GM19328 (cell line): Measurements from ENCODE around the gene ZNF229.
"Not testable (repeated sequence)": the region's sequence is repeated elsewhere in the genome, so short reads cannot be mapped to it uniquely, and the experiment has no call there.

Experiments
- ATAC-seq: cut with Tn5 transposase; IDR thresholded peaks from one replicate; pipeline ENCODE4 v1.9.1; 2021; ENCODE audit warnings: mild to moderate bottlenecking, moderate library complexity; ENCODE audit not compliant: unreplicated experiment

The ZNF229 gene

DNA sequence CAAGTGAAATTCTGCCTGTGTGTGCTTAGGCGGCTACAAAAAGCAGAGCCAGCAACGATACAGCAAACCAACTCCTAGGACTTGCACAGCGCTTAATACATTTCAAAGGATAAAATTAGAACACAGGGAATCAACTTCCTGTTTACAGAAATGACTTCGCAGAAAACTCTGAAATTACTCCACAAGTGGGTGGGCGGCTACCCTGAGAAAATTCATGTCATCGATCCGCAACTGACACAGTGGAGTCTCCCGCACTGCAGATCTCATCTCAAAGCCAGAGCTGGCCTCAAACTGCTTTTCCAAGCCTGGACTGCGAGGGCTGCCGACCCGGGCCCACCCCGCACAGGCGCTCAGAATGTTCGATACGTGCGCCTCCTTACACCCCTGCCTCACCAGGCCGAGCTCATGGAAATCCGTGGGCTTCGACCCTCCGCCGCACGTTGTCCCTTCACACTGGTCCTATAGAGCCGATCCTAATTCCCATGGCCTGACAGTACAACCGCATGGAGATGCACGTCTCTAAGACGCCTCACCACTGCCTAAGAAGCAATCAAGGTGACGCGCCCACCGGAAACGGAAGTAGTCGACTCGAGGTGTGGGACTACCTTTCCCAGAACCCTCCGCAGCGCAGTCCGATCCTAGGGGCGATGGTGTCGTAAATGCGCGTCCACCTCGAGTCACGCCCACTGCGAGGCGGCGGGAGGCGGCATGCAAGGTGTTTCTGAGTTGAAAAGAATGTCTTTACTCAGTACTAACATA, at the start of gene ZNF229:
Gene ZNF229, minus strand, starts transcription at position 557 of the 759 bp plus-strand sequence. CDS start 5,625 bp downstream, outside the sequence.
- ATAC-seq = no peak

DNA sequence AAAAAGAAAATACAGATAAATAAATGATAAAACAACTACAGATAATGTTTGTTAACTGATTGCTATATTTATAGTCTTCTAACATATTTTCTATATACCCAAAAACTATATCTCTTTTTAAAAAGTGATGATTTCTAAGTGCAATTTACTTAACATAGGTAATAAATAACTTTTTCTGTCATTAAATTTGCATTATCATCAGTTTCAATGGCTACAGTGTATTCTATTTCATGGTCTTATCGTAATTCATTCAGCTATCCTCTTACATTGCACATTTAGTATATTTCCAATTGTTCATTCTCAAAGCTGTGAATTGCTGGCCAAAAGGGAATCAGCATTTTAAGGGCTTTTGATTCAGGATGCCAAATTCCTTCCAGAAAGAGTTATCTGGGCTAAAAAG, 48.4 kb upstream of the ZNF229 start:
- ATAC-seq = no peak

DNA sequence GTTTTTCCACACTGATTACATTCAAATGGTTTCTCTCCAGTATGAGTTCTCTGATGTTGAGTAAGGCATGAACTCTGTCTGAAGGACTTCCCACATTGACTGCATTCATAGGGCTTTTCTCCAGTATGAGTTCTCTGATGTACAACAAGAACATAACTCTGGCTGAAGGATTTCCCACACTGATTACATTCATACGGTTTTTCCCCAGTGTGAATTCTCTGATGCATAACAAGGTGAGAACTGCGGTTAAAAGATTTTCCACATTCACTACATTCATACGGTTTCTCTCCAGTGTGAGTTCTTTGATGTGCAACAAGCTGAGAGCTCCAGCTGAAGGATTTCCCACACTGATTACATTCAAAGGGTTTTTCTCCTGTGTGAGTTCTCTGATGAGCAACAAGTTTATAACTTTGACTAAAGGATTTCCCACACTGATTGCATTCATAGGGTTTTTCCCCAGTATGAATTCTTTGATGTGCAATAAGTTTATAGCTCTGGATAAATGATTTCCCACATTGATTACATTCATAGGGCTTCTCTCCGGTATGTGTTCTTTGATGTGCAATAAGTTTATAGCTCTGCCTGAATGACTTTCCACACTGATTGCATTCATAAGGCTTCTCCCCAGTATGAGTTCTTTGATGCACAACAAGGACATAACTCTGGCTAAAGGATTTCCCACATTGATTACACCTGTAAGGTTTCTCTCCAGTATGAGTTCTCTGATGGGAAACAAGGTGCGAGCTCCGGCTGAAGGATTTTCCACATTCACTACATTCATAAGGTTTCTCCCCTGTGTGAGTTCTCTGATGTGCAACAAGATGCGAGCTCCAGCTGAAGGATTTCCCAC, 28.5 kb upstream of the ZNF229 start:
- ATAC-seq = no peak

DNA sequence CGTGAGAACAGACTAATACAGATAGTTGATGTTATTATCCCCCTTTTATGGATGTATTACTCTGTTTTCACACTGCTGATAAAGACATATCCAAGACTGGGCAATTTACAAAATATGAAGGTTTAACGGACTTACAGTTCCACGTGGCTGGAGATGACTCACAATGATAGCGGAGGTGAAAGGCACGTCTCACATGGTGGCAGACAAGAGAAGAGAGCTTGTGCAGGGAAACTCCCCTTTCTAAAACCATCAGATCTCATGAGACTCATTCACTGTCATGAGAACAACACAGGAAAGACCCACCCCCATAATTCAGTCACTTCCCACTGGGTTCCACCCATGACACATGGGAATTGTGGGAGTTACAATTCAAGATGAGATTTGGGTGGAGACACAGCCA, 20.5 kb upstream of the ZNF229 start:
- ATAC-seq = not testable (repeated sequence)

DNA sequence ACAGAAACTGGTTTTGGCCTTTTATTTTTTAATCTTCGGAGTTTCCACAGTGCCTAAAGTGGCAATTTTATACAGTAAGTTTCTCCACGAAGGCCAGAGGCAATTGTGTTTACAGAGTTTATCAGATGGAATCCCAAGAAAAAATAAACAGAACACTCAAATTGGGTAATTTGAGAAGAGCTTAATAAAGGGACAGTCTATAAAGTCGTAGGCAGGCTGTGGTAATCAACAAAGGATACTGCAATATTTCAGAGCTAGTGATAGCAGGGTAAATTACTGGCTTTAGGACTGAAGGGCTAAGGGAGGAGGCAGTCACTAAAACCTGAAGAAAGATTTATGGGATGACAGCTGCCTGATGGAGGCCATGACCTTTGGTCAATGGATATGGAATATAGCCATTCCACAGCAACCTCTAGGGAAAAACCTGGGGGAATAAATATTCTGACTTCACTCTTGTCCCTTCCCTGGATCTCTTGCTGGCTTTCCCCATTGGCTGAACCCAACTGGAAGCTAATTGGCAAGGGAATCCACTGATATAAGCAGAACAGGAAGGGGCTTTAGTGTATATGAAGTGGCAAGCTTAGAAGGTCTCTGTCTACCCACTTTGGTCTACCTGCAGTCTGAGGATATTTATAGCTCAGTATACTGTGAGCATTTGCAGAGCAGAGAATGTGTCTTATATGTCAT, 14.5 kb upstream of the ZNF229 start:
- ATAC-seq = not testable (repeated sequence)

DNA sequence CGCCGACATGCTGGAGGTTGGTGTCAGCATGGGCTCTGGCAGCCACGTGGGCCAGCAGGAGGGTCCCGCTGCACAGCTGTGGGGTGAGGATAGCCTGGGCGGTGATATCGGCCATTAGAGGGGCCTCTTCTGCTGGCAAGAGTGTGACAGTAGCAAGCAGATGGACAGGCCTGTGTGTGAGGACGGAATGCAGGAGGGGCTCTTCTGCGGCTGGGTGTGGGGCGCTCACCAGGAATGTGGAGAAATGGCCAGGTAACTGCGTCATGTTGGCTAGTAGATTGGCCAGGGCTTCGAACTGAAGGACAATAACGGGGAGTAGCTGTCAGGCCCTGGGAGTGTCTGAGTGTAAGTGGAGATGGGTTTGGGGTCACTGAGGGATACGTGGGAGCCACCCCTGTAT, 7.7 kb upstream of the ZNF229 start:
- ATAC-seq = not testable (repeated sequence)

DNA sequence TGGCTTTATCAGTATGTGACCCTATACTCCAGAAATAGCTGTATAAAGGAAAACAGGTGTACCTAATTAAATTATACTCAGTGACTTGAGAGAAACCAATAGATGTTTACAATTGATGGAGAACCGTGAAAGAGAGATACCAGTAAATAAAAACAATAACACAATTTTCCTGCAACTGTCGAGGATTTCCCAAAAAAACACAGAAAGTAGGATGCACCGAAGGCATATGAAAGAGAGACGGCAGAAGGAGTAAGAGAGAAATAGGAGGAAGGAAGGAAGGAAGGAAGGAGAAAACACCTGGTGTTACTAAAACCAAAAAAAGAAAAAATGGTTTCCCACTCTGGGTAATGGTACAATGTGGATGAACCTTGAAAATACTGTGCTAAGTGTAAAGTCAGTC, 6.8 kb upstream of the ZNF229 start:
- ATAC-seq = no peak

DNA sequence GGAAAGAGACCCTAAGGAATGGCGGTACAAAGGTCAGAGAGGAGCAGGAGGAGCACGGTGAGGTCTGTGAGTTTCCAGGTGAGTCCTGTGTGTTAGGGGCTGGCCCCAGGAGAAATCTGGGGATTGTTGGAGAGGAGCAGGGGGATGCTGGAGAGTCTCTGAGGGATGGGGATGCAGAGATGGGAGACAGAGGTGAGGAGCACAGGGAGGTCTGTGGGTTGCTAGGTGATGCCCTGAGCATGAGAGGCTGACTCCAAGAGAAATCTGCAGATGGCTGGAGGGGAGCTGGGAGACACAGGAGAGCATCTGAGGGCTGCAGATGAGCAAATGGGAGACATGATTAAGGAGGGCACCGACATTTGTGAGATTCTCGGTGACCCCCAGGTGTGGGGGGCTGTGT, 4.1 kb upstream of the ZNF229 start:
- no peak for ATAC-seq

DNA sequence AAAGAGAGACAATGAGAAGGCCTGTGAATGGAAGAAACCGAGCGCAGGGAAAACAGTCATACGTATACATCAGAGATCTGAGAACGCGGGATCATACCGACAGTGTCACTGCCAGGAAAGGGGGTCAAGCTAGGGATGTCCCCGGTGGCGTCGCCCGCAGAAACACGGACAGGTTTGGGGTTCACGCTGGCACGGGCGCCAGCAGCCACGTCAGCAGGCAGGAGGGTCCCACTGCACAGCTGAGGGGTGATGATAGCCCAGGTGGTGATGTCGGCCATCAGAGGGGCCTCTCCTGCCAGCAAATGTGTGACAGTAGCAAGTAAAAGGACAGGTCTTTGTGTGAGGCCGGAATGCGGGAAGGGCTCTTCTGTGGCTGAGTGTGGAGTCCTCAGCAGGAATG, 3.4 kb upstream of the ZNF229 start:
- no peak for ATAC-seq

DNA sequence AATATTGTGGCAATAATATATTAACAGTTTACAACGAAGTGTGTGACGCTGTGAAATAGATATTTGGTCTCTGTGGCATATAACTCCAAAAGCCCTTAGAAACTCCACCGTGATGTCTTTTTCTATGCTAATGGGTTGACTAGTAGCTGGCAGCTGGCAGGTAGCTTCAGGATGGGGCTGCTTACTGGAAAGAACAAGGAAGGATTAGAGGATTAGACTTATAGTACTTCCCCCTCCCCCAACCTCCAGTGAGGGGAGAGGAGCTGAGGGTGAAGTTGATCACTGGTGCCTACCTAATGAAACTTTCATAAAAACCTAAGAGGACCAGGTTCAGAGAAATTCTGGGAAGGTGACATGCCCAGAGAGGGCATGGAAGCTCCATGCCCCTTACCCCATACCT, 9.8 kb downstream of the ZNF229 start:
- no peak for ATAC-seq

DNA sequence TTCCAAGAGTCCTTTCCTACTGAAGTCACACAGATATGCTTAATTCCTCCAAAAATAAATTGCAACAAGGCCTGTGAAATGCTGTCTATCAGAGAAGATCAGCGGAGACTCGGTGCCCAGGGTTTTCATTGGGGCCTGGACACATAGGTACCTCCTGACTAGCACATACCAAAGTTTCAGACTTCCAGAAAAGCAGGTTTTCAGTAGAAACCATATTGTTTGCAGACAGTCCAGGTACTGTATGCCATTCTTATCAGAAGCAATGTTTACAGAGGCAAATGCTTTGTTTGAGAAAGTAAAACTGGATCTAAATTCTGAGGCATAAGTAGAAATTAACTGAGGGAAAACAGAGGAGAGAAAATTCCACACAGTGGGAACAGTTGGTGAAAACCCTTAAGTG, 12.8 kb downstream of the ZNF229 start:
- ATAC-seq = no peak

DNA sequence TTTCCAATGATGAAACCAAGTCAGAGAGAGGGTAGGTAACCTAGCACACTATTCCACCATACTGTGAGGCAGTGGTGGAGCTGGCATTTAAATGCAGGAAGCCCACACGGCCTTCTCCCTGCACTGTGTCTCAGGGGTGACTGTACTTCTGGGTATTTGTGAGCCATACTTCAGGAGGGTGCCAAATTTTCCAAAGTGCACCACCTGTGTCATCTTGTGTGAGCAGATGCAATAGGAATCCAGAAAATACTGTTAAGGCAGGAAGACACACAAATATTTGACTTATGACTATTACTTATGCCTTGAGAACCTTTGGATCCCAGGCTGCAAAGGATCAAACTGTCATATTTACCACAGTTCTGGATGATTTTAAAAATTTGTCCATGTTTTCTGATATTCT, 17.3 kb downstream of the ZNF229 start:
- ATAC-seq = no peak

DNA sequence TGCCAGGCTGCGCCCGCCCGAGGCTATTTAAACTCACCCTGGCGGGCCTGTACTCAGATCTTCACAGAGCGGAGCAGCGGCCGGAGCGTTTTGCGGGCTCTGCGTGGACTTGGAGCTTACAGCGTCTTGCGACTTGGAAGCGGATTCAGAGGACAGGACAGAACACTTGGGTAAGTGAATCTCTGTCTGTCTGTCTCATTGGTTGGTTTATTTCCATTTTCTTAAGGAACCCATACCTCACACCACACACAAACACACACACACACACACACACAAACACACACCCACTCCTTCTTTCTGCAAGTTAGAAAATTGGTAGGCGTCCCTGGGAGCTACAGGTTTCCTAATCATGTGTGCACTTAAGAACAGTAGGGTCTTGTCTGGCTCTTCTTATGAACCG, 32.7 kb downstream of the ZNF229 start:
- not testable (repeated sequence) for ATAC-seq

DNA sequence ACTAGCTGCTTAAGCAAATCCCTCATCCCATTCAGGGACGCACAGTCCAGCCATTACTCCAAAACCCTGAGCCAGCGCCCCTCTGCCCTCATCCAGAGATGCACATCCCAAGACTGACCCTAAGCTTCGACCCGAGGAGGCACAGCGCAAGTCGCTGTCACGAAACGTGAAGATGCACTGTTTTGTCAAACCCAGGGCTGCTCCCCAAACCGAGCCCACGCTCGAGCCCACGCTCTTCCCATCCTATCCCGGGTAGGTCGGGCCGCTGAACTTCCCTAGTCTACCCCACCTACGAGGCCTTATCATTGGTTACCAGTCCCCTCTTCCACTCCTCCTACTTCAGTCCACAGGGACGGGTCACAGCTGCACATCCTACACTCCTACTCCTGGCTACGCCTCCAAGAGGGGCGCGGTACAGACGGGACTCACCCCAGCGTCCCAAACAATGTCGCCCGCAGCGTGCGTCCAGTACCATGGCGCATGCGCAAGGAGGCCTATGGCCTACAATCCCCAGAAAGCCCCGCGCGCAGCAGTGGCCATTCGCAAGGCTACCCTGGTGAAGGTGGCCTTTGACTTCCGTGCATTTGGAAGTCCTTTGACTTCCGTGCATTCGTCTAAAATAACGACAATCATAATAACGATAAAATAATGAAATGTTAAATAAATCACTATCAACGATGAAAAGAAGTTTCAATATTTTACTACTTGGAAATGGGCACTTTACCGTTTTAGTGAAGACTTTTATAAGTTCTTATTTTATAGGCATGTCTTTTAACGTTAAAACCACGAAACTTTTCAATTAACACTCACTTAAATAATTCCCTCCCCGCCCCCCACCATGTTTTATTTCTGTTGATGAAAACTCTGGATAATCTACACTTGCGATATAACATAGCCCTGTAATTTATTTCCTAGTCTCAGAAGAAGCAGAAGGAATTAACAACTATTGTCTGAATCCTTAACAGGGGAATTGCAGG, 46.8 kb downstream of the ZNF229 start, which contains the start of gene ZNF285:
Gene ZNF285, minus strand, starts transcription at position 470 of the 977 bp plus-strand sequence. CDS start 4,395 bp downstream, outside the sequence.
- ATAC-seq = no peak

DNA sequence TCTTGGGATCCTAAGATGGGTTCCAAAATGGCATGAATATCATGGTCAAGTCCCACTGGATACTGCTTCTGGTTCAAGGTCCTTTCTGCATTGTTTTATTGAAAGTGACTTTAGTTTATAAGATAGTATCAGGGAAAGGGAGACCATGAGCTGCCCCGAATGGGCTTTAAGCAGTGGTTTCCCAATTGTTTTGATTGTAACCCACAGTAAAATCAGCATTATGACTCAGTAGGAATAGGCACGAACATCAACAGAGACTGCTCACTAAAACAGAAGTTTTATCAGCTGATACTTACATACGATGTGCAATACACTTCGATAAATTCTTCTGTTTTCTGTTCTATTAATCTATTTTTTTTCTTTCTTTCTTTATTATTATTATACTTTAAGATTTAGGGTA, 59.0 kb downstream of the ZNF229 start:
- ATAC-seq = not testable (repeated sequence)
